OCI-LY7 (cell line): Measurements from ENCODE around the gene TRAPPC12. TPM values are rescaled to one million over a fixed set of nuclear protein-coding genes. Genes with fewer than 3 reads are reported as not detected.
"Not testable (repeated sequence)": the region's sequence is repeated elsewhere in the genome, so short reads cannot be mapped to it uniquely, and the experiment has no call there.

Source experiments
- BruUV-seq: library from RNA; stranded (reverse); fragments of 400-500 nt; replicated peaks from 2 replicates; lab custom pipeline; 2021; lab: Mats Ljungman, UMichigan
- CTCF ChIA-PET: fragments of 300-600 bp; sonication (Branson Sonifier 250); formaldehyde crosslinking; loops from one replicate; lab custom pipeline; 2022; ENCODE audit warnings: antibody characterized with exemption; ENCODE audit not compliant: unreplicated experiment; lab: Charles Lee
- POLR2A ChIA-PET: fragments of 300-600 bp; sonication (Branson Sonifier 250); formaldehyde crosslinking; loops from one replicate; lab custom pipeline; 2022; ENCODE audit warnings: antibody characterized with exemption; lab: Charles Lee
- DNase-seq: peaks from one replicate; pipeline ENCODE4 v3.0.0-alpha.2; 2015; ENCODE audit warnings: low spot score
- H2AFZ ChIP-seq: fragments of 200-600 bp; sonication (generic), shearing (Covaris generic); 2 replicates; pipeline ENCODE4 v1.6.1; 2014; ENCODE audit warnings: mild to moderate bottlenecking, antibody characterized with exemption, low read length, moderate library complexity
- H3K27ac ChIP-seq: fragments of 200-600 bp; sonication (generic); 2 replicates; pipeline ENCODE4 v1.5.1; 2014; ENCODE audit warnings: mixed run types, low read depth, mild to moderate bottlenecking, moderate library complexity, low read length, inconsistent platforms; ENCODE audit not compliant: poor library complexity, severe bottlenecking
- H3K36me3 ChIP-seq: fragments of 200-600 bp; sonication (generic); 2 replicates; pipeline ENCODE4 v1.6.1; 2014; ENCODE audit warnings: mild to moderate bottlenecking, antibody characterized with exemption, low read length, moderate library complexity, mixed read lengths; ENCODE audit not compliant: insufficient read depth
- H3K4me1 ChIP-seq: fragments of 200-600 bp; sonication (generic); 2 replicates; pipeline ENCODE4 v1.5.1; 2014; ENCODE audit warnings: mild to moderate bottlenecking, low read length; ENCODE audit not compliant: insufficient read depth, poor library complexity, severe bottlenecking
- H3K4me2 ChIP-seq: fragments of 200-600 bp; sonication (generic); 2 replicates; pipeline ENCODE4 v1.6.1; 2014; ENCODE audit warnings: mild to moderate bottlenecking, low read length
- H3K4me3 ChIP-seq: fragments of 200-600 bp; sonication (generic); 2 replicates; pipeline ENCODE4 v1.5.1; 2014; ENCODE audit warnings: mild to moderate bottlenecking, low read depth, low read length; ENCODE audit not compliant: poor library complexity, severe bottlenecking
- H3K79me2 ChIP-seq: fragments of 200-600 bp; sonication (generic); 2 replicates; pipeline ENCODE4 v1.6.1; 2016; ENCODE audit warnings: low read depth, mild to moderate bottlenecking, low read length, moderate library complexity, mixed read lengths; ENCODE audit not compliant: insufficient read depth
- H3K9me2 ChIP-seq: fragments of 200-600 bp; sonication (generic); 2 replicates; pipeline ENCODE4 v1.6.1; 2016; ENCODE audit warnings: mild to moderate bottlenecking, low read length, mixed read lengths; ENCODE audit not compliant: insufficient read depth
- H3K9me3 ChIP-seq: fragments of 200-600 bp; sonication (generic); 2 replicates; pipeline ENCODE4 v1.6.1; 2014; ENCODE audit warnings: mild to moderate bottlenecking, mixed run types, low read length, mixed read lengths
- H4K20me1 ChIP-seq: fragments of 200-600 bp; sonication (generic); 2 replicates; pipeline ENCODE4 v1.6.1; 2014; ENCODE audit warnings: mild to moderate bottlenecking, antibody characterized with exemption, low read length, moderate library complexity, mixed read lengths; ENCODE audit not compliant: insufficient read depth
- EZH2phosphoT487 ChIP-seq: fragments of 200-600 bp; sonication (generic); IDR thresholded peaks from 2 replicates; pipeline ENCODE4 v1.6.1; 2018; ENCODE audit warnings: low read depth, borderline replicate concordance, mild to moderate bottlenecking, mixed run types, antibody characterized with exemption, low read length, moderate library complexity, mixed read lengths
- intact Hi-C: fragments of 100-400 bp; cut with micrococcal nuclease; formaldehyde crosslinking; loops from one replicate; pipeline ENCODE4 v1.10.0; 2022; ENCODE audit not compliant: unreplicated experiment
- total RNA-seq, 2 experiments: library from RNA; depleted of rRNA in 1 of 2; stranded (reverse); fragments of >200 nt in 1 of 2; shearing (Covaris generic) in 1 of 2; gene quantifications; 2 replicates each; pipeline ENCODE4 v1.2.3, GENCODE V29; 2014 to 2022
- TF ChIP-seq, protein P1 (sequence below): fragments of 200-600 bp; sonication (generic); conservative IDR thresholded peaks from 2 replicates; pipeline ENCODE4 v1.5.1; 2014; ENCODE audit warnings: mild to moderate bottlenecking, antibody characterized with exemption, low read length, moderate library complexity, mixed read lengths

Gene TRAPPC12
- total RNA-seq, 2 experiments from 2014 or later, result 85.2 to 91.6 TPM

DNA sequence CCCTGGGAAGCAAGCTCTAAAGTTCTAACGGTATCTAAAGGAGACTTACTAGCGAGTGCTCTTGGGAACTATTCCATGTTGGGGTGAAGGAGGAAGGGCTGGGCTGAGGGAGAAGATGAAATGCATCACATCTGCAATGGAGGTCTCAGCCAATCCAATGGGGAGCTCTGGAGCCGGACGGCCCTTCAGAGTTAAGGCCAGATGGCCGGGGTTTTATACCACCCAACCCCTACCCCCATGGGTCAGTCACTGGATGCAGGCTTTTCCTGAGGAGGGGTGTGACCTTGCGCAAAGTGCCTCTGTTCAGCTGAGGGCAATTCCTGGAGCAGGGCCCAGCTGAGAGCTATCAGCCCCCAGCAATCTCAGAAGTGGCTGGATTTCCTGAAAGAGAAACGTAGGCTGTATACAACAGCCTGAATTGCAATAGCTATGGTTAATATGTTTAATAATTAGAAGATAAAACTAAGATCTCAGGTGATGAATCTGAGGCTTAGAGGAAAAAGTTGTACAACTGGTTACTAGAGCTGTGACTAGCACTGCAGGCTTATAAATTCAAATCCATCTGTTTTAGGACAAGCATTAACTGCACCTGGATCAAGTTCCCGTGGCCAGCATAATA, 23.4 kb upstream of the TRAPPC12 start:
- H3K4me3 ChIP-seq, result no peak overlapping the region
- peaks cover 43% of the 10 kb centered on the region; the same call in 1 of the 2 replicates for H3K79me2 ChIP-seq
- H3K4me1 ChIP-seq, result peaks cover 16% of the 10 kb centered on the region
- peaks cover 3% of the 10 kb centered on the region; the same call in 1 of the 2 replicates for H4K20me1 ChIP-seq
- ChIA-PET CTCF (no interaction called here), POLR2A (interaction anchor here (0.6 kb wide), 2 partner anchors 81 to 456 kb away, joined by 3 read pairs; no protein-coding TSS in a partner anchor)
- H2AFZ ChIP-seq, result no peak overlapping the region
- H3K27ac ChIP-seq, result no peak overlapping the region
- BruUV-seq, result no TSS peak
- H3K36me3 ChIP-seq, result peaks cover 57% of the 10 kb centered on the region
- H3K9me3 ChIP-seq, result peaks cover 8% of the 10 kb centered on the region
- TF ChIP-seq, protein P1, sequence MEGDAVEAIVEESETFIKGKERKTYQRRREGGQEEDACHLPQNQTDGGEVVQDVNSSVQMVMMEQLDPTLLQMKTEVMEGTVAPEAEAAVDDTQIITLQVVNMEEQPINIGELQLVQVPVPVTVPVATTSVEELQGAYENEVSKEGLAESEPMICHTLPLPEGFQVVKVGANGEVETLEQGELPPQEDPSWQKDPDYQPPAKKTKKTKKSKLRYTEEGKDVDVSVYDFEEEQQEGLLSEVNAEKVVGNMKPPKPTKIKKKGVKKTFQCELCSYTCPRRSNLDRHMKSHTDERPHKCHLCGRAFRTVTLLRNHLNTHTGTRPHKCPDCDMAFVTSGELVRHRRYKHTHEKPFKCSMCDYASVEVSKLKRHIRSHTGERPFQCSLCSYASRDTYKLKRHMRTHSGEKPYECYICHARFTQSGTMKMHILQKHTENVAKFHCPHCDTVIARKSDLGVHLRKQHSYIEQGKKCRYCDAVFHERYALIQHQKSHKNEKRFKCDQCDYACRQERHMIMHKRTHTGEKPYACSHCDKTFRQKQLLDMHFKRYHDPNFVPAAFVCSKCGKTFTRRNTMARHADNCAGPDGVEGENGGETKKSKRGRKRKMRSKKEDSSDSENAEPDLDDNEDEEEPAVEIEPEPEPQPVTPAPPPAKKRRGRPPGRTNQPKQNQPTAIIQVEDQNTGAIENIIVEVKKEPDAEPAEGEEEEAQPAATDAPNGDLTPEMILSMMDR, result no peak
- no peak for TF ChIP-seq EZH2phosphoT487
- no peak overlapping the region for H3K4me2 ChIP-seq
- DNase-seq, result no peak
- H3K9me2 ChIP-seq, result no peaks in the 10 kb centered on the region
- intact Hi-C loops, result no loop called here

- POLR2A ChIA-PET, result no interaction called here
- no TSS peak for BruUV-seq
- Histone ChIP-seq H2AFZ (no peak overlapping the region), H3K79me2 (peaks cover 43% of the 10 kb centered on the region; the same call in 1 of the 2 replicates), H3K9me3 (peaks cover under 1% of the 10 kb centered on the region; the same call in 1 of the 2 replicates), H3K4me3 (no peak overlapping the region), H3K27ac (peak overlapping the region; percentile 28), H3K4me1 (peaks cover 16% of the 10 kb centered on the region), H4K20me1 (peaks cover 3% of the 10 kb centered on the region; the same call in 1 of the 2 replicates), H3K4me2 (0 out of 2 replicates have a peak overlapping the region, but pooled peaks have one; percentile 42), H3K36me3 (peaks cover 50% of the 10 kb centered on the region), H3K9me2 (no peaks in the 10 kb centered on the region)
- intact Hi-C loops, result no loop called here
- CTCF ChIA-PET, result no interaction called here
- no peak for TF ChIP-seq EZH2phosphoT487
- TF ChIP-seq, protein P1, result no peak
- DNase-seq, result no peak
Observed at GRCh38 chr2:3356799-3357198, 22.7 kb upstream of the TRAPPC12 start.

DNA sequence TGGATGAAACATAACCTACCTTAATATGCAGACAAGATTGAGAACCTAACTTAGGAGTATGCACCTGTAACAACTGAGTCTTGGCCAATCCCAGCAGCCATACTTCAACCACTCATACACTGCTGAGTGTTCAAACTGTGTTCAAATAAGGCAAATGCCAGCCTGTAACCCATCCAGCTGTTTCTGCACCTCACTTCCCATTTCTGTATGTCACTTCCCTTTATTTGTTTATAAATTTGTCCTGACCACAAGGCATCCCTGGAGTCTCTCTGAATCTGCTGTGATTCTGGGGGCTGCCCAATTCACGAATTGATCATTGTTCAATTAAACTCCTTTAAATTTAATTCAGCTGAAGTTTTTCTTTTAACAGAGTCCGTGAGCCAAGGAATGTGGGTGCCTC, 22.0 kb upstream of the TRAPPC12 start:
- H3K9me2 ChIP-seq, H2AFZ ChIP-seq, POLR2A ChIA-PET, H4K20me1 ChIP-seq, BruUV-seq, H3K4me3 ChIP-seq, H3K9me3 ChIP-seq, intact Hi-C loops, CTCF ChIA-PET: not testable (repeated sequence)
- Histone ChIP-seq H3K4me1 (peaks cover 16% of the 10 kb centered on the region), H3K36me3 (peaks cover 46% of the 10 kb centered on the region), H3K79me2 (peaks cover 45% of the 10 kb centered on the region; the same call in 1 of the 2 replicates), H3K4me2 (peak overlapping the region; percentile 42), H3K27ac (peak overlapping the region; percentile 28)
- peak; percentile 30 for DNase-seq
